Central memory CD4-positive, alpha-beta T cell (primary cell): Measurements from ENCODE around the gene NPAS3.

Source experiments
- DNase-seq: peaks from one replicate; pipeline ENCODE4 v3.0.0; 2022

Gene NPAS3

GRCh38 chr14:33017016-33017415 is 78.3 kb downstream of the NPAS3 start:
- DNase-seq = no peak

GRCh38 chr14:33019346-33019745 is 80.7 kb downstream of the NPAS3 start:
- DNase-seq = no peak

GRCh38 chr14:33026850-33027430 is 88.3 kb downstream of the NPAS3 start:
- DNase-seq = no peak

GRCh38 chr14:33029511-33029910 is 90.8 kb downstream of the NPAS3 start:
- no peak for DNase-seq

GRCh38 chr14:33030386-33030785 is 91.7 kb downstream of the NPAS3 start:
- no peak for DNase-seq

GRCh38 chr14:33035416-33036194 is 96.9 kb downstream of the NPAS3 start:
- DNase-seq = no peak

- DNase-seq = no peak
These were observed 100.6 kb downstream of the NPAS3 start for GRCh38 chr14:33039311-33039710.

- no peak for DNase-seq
These were observed 101.9 kb downstream of the NPAS3 start for GRCh38 chr14:33040372-33041140.

GRCh38 chr14:33042591-33042990 is 103.9 kb downstream of the NPAS3 start:
- no peak for DNase-seq

- DNase-seq = no peak
These were observed 107.1 kb downstream of the NPAS3 start for GRCh38 chr14:33045760-33046159.

GRCh38 chr14:33052943-33053342 is 114.3 kb downstream of the NPAS3 start:
- no peak for DNase-seq

GRCh38 chr14:33056213-33056612 is 117.5 kb downstream of the NPAS3 start:
- DNase-seq = no peak

GRCh38 chr14:33057585-33057984 is 118.9 kb downstream of the NPAS3 start:
- DNase-seq = no peak

- no peak for DNase-seq
These were observed 123.1 kb downstream of the NPAS3 start for GRCh38 chr14:33061667-33062325.

GRCh38 chr14:33062476-33062875 is 123.8 kb downstream of the NPAS3 start:
- DNase-seq = no peak

- DNase-seq = no peak
These were observed 124.2 kb downstream of the NPAS3 start for GRCh38 chr14:33062881-33063280.

GRCh38 chr14:33063521-33063920 is 124.8 kb downstream of the NPAS3 start:
- DNase-seq = no peak

GRCh38 chr14:33065634-33066033 is 127.0 kb downstream of the NPAS3 start:
- DNase-seq = no peak

- DNase-seq = no peak
These were observed 129.4 kb downstream of the NPAS3 start for GRCh38 chr14:33068040-33068439.

- DNase-seq = no peak
These were observed 129.9 kb downstream of the NPAS3 start for GRCh38 chr14:33068626-33069025.

- DNase-seq = no peak
These were observed 131.8 kb downstream of the NPAS3 start for GRCh38 chr14:33070475-33070874.

GRCh38 chr14:33073023-33073422 is 134.3 kb downstream of the NPAS3 start:
- no peak for DNase-seq

GRCh38 chr14:33081259-33081658 is 142.6 kb downstream of the NPAS3 start:
- no peak for DNase-seq
